GM21381 (cell line): ENCODE data around the gene ARHGDIA.
"Not testable (repeated sequence)": the region's sequence is repeated elsewhere in the genome, so short reads cannot be mapped to it uniquely, and the experiment has no call there.

Experiments used
- ATAC-seq: cut with Tn5 transposase; IDR thresholded peaks from one replicate; pipeline ENCODE4 v1.9.1; 2021; ENCODE audit warnings: mild to moderate bottlenecking, moderate library complexity; ENCODE audit not compliant: unreplicated experiment

The ARHGDIA gene

GRCh38 chr17:81844887-81845286 lies 26.2 kb downstream of the ARHGDIA start:
- ATAC-seq: no peak

GRCh38 chr17:81844327-81844851 lies 26.7 kb downstream of the ARHGDIA start:
- ATAC-seq: no peak

- no peak for ATAC-seq
Measured at GRCh38 chr17:81843713-81844326, 27.3 kb downstream of the ARHGDIA start.

DNA sequence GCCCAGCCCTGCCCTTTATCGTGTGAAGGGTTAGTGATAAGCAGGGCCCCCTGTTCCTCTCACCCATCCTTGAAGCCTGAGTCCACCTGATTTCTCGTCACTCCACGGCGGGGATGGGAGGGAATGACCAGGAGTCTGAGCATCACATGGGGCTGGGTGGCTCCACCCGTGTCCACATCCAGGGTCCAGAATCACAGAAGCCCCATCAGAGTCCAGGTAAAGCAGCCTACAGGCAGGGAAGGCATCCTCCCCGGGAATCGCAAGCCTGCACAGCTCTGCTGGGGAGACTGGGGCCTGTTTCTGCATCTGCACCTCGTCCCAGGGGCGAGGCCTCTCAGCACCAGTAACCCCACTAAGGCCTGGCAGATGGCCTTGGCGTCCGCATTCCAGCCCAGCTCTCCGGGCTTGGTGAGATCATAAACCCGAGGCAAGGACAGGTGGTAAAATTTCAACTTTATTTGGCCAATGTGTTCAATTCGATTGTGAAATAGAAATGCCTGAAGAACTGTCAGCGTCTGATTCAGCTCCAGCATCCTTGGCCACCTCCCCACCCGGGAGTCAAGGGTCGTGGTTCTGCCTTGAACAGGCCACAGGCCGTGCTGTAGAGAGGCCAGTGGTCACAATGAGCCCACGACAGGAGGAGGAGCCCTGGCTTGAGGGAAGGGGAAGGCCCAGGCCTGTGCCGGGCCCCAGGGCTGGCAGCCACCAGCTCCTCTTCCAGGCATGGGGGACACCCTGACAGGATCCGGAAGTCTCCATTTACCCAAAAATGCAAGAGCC lies 28.2 kb downstream of the ARHGDIA start:
- no peak for ATAC-seq

DNA sequence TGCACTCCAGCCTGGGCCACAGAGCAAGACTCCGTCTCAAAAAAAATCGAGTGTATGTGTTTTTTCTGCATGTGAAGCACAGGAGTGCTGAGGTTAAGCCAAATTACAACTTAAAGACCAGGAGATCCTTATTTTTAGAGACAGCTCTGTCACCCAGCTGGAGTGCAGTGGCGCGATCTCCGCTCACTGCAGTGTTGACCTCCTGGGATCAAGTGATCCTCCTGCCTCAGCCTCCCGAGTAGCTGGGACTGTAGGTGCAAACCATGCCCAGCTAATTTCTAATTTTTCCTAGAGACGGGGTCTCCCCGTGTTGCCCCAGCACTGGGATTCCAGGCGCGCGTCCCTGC lies 28.8 kb downstream of the ARHGDIA start:
- no peak for ATAC-seq

DNA sequence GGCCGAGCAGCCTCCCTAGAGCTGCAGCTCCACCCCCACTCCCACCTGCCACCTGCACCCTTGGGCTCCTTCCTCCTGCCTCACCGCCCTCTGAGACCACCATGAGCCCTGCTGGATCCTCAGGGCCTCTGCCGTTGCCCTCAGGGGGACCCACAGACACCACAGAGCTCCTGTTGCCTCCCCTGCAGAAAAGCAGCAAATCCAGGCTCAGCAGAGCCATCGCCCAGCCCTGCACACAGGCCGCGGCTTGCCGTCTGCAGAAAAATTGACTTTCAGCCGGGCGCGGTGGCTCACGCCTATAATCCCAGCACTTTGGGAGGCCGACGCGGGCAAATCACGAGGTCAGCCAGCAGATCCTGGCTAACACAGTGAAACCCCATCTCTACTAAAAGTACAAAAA lies 29.3 kb downstream of the ARHGDIA start:
- no peak for ATAC-seq

- no peak for ATAC-seq
Measured at GRCh38 chr17:81840826-81841778, 30.0 kb downstream of the ARHGDIA start.

- ATAC-seq: not testable (repeated sequence)
Measured at GRCh38 chr17:81840059-81840458, 31.1 kb downstream of the ARHGDIA start.

DNA sequence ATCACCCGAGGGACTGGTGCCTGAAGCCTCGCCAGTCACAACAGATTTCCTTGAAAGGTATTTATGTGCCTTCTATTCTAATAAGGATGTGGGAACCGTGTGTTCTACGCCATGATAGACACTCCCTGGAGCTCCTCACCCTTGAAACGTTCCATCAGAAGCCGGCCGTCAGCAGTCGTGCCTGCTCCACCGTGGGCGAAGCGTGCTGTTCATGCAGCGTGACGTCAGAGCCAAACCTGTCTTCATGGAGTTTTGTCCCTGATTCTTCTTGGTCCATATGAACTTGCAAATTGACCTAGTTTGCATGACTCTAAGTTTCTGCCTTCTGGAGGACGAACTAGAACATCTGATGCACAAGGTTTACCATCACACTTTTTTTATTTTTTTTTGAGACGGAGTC lies 31.8 kb downstream of the ARHGDIA start:
- ATAC-seq: no peak

DNA sequence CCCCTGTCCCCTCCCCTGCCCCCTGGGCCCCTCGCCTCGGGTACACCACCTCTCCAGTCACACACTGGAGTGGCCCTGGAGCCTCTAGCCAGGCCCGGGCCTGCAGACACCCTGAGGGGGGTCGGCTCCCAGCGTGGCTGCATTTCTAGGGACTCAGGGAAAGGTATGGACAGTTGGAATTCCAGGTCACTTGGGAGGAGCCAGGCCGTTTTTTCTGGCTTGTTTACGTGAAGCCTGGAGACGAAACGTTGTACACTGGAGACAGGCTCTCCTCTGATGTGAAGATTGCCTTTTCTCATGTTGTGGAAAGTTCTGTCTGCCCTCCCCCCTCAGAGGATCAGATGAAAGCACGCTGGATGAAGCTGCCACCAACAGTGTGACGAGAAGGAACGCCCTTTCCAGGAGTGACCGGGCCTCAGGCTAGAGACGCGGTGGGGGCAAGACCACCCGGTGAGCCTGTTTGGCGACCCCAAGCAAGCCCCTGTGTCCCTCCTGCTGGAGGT lies 32.3 kb downstream of the ARHGDIA start:
- no peak for ATAC-seq

DNA sequence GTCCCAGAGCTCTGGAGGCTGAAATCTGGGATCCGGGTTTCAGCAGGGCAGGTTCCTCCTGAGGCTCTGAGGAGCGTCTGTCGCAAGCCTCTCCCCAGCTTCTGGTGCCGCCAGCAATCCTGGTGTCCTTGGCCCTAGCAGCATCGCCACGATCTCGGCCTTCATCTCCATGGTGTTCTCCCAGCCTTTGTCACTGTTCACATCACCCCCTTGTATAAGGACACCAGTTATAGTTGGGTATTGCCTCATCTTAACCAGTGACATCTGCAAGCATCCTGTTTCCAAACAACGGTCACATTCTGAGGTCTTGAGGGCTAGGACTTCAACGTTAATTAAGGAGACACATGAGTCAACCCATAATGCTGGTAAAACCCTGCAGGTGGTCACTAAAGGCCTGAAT lies 33.5 kb downstream of the ARHGDIA start:
- ATAC-seq: no peak

DNA sequence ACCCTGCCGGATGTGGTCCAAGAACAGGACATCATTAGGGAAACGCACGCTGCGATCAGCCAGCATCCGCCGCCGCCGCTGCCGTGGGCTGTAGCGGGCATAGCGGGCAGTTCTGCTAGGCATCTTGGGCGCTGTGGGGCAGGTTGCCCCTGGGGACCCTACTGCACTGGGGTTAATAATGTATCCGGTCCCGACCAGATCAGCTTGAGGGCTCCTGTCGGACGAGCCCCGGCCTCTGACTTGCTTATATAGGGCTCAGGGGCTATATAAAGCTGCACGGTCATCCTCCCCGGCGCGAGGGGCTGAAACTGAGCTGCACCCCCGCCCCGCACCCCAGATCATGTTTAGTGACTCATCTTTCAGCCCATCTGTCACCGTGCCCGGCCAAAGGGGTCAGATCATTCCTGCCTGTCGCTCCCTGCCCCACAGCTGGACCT lies 36.3 kb downstream of the ARHGDIA start, which contains the start of gene PPP1R27:
PPP1R27 (minus strand) TSS at position 220 of the 437 bp plus-strand sequence; CDS start at position 123, 97 bp downstream.
- no peak for ATAC-seq

- no peak for ATAC-seq
Measured at GRCh38 chr17:81833921-81834830, 37.0 kb downstream of the ARHGDIA start.

GRCh38 chr17:81833160-81833920 lies 37.8 kb downstream of the ARHGDIA start, which contains the start of gene MCRIP1:
TSS of gene MCRIP1 (minus strand) at chr17:81833291. CDS start at chr17:81824506, 8,785 bp downstream.
- ATAC-seq: peak; percentile 74

GRCh38 chr17:81832608-81833159 lies 38.5 kb downstream of the ARHGDIA start:
- ATAC-seq: peak; percentile 10

- no peak for ATAC-seq
Measured at GRCh38 chr17:81831957-81832607, 39.1 kb downstream of the ARHGDIA start.

GRCh38 chr17:81831563-81831956 lies 39.6 kb downstream of the ARHGDIA start:
- no peak for ATAC-seq

DNA sequence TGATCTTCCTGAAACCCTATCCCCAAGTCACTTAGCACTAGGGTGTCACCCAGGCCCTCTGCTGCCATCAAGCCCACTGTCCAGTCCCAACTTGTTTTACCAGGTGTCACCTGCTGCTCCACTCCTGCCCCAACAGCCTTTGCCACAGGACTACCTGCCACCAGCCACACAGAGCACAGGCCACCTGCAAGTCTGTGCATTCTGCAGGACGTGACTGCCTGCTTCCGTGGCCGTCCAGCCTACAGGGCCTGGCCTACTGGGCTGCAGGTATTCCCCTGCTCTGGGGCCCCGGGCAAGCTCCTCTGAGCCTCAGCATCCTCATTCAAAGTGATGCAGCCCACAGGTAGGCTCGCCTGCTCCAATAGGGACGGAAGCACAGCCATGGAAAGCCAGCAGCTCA lies 41.3 kb downstream of the ARHGDIA start:
- ATAC-seq: no peak
